ENCODE measurements around the gene AK8.

- TF ChIP-seq CTCF (IDR thresholded peaks at IDR 0.05; ENCODE audit: insufficient read depth, low read length, poor library complexity, severe bottlenecking) (no peak), EZH2phosphoT487 (conservative IDR thresholded peaks at IDR 0.05; ENCODE audit: low read length) (no peak)
These were observed 30.6 kb upstream of the AK8 start for GRCh38 chr9:132908635-132909034.
